Measurements from ENCODE around the gene GOLGA3.
"Not testable (repeated sequence)": the region's sequence is repeated elsewhere in the genome, so short reads cannot be mapped to it uniquely, and the experiment has no call there.

GOLGA3 gene

GRCh38 chr12:132776816-132777568 is 51.7 kb downstream of the GOLGA3 start:
- no peak for DNase-seq (ENCODE audit: low spot score)

DNA sequence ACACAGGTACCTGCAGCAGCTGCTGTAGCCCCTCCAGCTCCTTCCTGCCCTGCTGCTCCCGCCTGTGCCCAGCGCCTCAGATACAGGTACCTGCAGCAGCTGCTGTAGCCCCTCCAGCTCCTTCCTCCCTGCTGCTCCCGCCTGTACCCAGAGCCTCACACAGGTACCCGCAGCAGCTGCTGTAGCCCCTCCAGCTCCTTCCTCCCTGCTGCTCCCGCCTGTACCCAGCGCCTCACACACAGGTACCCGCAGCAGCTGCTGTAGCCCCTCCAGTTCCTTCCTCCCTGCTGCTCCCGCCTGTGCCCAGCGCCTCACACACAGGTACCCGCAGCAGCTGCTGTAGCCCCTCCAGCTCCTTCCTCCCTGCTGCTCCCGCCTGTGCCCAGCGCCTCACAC is 52.4 kb downstream of the GOLGA3 start:
- DNase-seq (ENCODE audit: low spot score) = not testable (repeated sequence)

GRCh38 chr12:132775502-132776229 is 53.0 kb downstream of the GOLGA3 start:
- DNase-seq (ENCODE audit: low spot score) = no peak

DNA sequence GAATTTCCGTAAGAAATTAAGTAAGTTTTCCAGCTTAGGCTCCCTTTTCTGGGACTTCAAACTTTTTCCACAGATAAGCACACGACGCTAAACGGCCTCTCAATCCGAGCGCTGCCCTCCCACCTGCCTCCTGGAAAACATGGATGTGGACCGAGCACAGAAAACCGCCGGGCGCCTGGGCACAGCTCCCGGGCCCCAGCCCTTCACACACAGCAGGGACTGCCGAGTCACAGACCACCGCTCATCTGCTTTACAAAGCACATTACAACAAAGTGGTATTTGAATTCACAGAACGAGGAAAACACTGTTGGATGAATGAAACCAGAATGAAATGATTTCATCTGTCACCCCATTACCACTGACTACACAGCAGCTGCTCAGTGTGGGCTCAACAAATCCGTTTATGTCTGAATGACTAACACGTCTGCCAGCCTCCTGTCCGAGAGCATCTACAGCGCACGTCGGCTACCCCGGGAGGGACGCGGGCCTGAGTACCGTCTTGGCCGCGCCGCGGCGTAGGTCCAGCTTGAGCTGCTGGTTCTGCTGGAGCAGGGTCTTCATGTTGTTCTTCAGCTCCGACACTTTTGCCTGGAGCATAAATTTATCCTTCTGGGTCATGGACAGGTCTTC is 53.9 kb downstream of the GOLGA3 start:
- DNase-seq (ENCODE audit: low spot score) = no peak

DNA sequence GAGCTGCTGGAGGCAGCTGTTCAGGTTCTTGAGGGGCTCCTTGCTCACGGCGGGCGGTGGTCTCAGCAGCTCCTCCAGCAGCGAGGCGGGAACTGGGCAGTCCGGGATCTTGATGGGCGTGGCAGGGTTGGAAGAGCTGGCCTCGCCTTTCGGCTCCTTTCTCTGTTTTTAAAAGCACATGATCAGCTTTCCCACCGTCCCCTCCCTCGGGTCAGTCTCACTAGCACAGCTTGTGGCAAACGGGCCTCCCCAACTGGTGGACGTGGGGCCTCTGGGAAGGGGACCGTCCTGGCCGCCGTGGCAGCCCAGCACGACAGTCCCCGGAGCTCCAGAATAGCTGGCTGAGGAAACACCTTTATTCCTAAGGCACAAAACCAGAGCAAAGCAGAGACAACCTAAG is 54.5 kb downstream of the GOLGA3 start:
- no peak for DNase-seq (ENCODE audit: low spot score)

DNA sequence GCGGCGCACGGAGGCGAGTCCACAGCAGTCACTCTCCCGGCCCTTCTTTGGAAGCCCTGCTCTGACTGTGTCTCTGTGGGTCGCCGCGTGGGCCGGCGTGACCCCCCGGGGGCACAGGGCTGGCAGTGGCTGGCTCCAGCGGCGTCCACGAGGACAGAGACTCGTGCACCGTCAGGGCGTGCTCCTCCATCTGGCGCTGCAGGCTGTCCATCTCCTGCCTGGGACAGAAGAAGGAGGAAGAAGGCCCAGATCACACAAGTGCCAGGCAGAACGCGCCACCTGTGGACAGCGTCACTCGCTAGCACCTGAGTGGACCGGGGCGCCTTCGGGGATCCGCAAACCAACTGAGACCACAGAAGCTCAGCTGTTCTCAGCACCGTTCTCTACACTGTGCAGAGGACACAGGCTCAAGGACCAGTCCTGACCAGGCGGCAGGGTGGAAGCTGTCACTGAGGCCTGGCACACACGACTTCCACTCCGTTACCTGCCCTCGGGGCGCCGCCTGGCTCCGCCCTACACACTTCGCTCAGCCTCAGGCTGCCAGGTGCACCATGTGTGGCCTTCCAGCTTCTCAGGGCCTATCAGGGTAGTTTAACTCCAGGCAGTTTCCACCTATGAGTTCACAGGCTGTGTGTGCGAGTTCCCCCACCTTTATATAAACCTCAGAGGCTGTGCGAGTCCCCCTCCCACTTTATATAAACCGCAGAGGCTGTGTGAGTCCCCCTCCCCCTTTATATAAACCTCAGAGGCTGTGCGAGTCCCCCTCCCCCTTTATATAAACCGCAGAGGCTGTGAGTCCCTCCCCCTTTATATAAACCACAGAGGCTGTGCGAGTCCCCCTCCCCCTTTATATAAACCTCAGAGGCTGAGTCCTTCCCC is 55.4 kb downstream of the GOLGA3 start:
- no peak for DNase-seq (ENCODE audit: low spot score)

GRCh38 chr12:132772606-132773005 is 56.1 kb downstream of the GOLGA3 start:
- no peak for DNase-seq (ENCODE audit: low spot score)

DNA sequence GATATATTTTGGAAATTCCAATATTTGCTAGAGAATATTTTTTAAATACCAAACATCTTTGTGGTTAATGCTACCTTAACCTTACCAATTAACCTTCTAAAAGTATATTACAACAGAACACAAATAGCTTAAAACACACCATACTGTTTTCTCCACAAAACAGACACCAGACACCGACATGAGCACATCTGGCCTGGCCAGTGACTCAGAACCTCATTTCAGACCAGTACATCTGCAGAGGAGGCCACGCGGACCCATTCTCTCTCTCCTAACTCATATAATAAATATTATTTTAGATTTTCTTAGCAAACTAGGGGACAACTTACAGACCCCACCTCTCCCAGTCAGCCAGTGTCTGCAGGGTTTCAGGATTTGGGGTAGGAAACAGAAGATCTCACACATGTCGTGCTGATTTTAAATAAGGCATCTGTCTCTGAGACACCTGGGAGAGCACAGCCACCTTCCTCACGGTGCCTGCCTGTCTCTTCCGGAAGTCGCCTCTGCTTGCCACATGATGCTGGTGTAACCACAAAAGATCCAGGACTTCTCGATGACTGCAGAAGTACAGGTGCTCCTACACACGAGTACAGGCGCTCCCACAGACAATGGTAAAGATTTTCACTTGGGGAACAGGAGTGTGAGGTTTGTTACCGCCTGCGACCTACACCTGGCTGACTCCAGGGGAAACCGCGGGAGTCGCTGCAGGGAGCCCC is 57.4 kb downstream of the GOLGA3 start:
- DNase-seq (ENCODE audit: low spot score) = no peak

GRCh38 chr12:132766380-132767085 is 62.1 kb downstream of the GOLGA3 start:
- no peak for DNase-seq (ENCODE audit: low spot score)

DNA sequence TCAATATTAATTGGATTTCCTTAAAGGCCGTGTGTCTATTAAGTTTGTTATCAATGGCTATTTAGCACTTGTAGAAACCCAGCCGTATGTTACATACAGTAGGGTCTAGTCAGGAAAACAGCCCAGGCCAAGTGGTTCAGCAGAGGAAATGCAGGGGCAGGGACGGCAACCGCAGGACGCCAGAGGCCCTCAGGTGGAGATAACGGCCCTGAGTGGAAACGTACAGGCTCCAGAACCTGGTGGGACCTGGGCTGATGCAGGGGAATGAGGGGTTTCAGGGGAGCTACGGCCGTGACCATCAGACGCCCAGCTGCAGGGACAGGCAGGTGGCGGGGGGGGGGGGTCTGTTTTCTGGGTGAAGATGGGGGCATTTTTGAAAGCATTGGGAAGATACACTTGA is 63.3 kb downstream of the GOLGA3 start:
- DNase-seq (ENCODE audit: low spot score) = no peak

- no peak for DNase-seq (ENCODE audit: low spot score)
Observed at GRCh38 chr12:132764231-132764630, 64.4 kb downstream of the GOLGA3 start.

GRCh38 chr12:132761921-132762583 is 66.6 kb downstream of the GOLGA3 start:
- peak; percentile 86 for DNase-seq (ENCODE audit: low spot score)

DNA sequence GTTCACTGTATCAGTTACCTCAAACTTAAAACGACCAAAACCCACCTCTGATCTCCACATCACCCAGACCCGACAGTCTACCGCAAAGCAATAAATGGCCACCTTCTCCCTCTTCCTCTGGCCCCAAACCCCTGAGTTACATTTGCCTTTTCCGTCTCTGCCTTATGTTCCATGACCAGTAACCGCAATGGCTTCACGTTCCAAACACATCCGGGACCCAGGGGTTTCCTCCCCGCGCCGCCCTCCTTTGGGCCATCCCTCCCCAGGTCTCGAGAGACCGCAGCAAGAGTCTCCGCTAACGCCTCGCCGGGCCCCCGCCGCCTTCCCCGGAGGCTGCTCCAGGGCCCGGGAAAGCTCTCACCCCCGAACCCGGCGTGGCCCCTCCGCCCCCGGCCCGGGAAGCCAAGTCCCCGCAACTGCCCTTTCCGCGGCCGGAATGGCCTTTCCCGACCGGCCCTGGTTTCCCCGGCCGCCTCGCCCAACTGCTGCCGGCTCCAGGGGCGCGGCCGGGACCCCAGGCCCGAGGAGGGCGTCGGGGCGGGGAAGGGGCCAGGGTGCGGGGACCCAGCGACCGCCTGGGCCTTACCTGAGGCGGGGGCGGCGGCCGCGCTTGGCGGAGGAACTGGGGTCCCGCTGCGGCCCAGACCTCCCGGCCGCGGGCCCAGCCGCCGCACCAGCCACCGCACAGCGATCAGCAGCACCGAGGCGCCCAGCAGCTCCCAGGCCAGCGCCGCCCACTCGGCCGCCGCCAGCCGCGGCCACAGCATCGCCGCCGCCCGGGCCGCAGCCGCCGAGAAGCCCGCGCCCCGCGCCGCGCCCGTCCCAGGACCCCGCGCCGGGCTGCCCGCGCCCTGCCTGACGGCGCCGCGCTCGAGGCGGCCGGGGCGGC is 67.4 kb downstream of the GOLGA3 start, which contains the start of gene ANKLE2:
TSS of gene ANKLE2 (minus strand) at position 801 of the 889 bp plus-strand sequence. CDS start at position 767, 34 bp downstream.
- peak; percentile 66 for DNase-seq (ENCODE audit: low spot score)

DNA sequence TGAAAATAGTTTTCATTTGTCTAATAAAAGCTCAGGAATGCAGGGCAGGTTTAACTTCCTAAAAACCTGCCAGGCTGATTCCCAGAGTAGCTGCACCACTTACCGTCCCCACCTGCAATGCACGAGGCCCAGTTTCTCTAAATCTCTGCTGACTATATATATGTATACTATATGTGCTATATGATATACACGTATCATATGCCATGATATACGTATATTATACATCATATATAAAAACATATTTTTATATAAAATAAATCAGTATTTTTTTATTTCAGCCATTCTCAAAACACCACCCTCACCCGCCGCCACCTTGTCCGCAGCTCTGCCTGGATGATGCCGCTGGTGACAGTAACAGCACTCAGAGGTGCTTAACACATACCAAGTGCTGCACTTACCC is 69.3 kb downstream of the GOLGA3 start:
- peak; percentile 21 for DNase-seq (ENCODE audit: low spot score)

GRCh38 chr12:132758825-132759224 is 69.8 kb downstream of the GOLGA3 start:
- not testable (repeated sequence) for DNase-seq (ENCODE audit: low spot score)

DNA sequence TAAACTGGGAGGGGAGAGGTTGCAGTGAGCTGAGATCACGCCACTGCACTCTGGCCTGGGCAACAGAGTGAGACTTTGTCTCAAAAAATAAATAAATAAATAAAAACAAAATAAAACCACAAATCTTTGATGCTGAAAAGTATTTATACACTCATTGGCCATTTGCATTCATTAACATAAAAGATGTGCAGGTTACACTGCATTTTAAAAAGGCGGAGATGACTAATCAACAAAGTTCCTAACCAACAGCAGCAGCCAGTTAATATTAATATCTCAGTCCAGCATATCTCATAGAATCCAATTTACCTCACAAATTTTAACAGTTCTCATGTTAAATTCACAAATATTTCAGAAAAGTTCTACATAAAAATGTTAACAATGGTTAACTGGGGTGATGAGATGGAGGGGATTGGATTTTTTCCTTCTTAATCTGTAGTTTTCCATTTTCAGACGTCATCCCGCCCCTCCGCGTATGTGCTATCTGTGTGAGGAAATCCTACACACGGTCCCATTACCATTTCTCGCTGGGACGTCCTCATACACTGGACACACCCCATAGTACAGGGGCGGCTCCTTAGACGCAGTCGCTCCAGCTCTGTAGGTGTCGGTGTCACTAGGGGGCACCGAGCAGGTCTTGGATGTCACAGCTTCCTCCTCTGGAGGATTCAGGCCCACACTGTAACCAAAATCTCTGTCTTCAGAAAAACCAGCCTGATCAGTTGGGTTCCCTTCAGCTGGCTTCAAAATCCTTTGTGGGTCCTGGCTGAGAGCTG is 74.3 kb downstream of the GOLGA3 start:
- no peak for DNase-seq (ENCODE audit: low spot score)

- not testable (repeated sequence) for DNase-seq (ENCODE audit: low spot score)
Observed at GRCh38 chr12:132753670-132754069, 75.0 kb downstream of the GOLGA3 start.

DNA sequence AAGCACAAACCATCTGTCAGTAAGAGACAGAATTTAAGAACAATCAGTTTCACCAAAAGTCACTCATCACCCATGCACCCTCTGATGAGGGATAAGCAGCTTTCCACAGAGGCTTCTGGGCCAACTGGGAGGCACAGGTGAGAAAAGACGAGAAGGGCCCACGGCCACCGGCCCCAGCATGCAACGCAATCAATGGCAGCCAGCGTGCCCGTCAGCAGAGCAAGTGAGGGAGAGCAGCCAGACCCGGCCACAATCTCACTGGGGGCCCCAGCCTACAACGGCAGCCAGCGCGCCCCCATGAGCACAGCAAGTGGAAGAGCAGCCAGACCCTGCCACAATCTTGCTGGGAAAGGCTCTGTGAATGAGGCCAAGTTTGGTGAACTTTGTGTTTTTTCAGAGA is 80.3 kb downstream of the GOLGA3 start:
- DNase-seq (ENCODE audit: low spot score) = no peak
